Breast epithelium (tissue), 4 donors: ENCODE data around the gene RASSF1. TPM values are rescaled to one million over a fixed set of nuclear protein-coding genes. Genes with fewer than 3 reads are reported as not detected.

Source experiments
- DNase-seq, 2 donors: peaks; one replicate each; pipeline ENCODE4 v3.0.0-alpha.2; 2019; ENCODE audit warnings: low spot score in 2 of 2
- H3K27ac ChIP-seq, 2 donors: fragments of 200-600 bp; sonication (generic) in 1 of 2; one replicate each; pipeline ENCODE4 v1.5.1; 2016 to 2019; ENCODE audit warnings: mild to moderate bottlenecking in 1 of 2
- H3K27me3 ChIP-seq, 2 donors: fragments of 200-600 bp; sonication (generic) in 1 of 2; one replicate each; pipeline versions ENCODE4 v1.5.1 to v1.6.0; 2017 to 2019; ENCODE audit warnings: control low read depth in 1 of 2, mild to moderate bottlenecking in 1 of 2
- H3K36me3 ChIP-seq: fragments of 200-600 bp; one replicate; pipeline ENCODE4 v1.5.1; 2019
- H3K4me1 ChIP-seq, 2 donors: fragments of 200-600 bp; sonication (generic); one replicate each; pipeline ENCODE4 v1.5.1; 2016 to 2019; ENCODE audit warnings: control low read depth in 1 of 2
- H3K4me3 ChIP-seq, 3 donors: fragments of 200-600 bp; sonication (generic); 1 replicate in 2 of 3; 2 replicates in 1 of 3; pipeline ENCODE4 v1.5.1; 2016 to 2019; ENCODE audit warnings: mild to moderate bottlenecking in 3 of 3, moderate library complexity in 2 of 3
- H3K9me3 ChIP-seq, 2 donors: fragments of 200-600 bp; sonication (generic) in 1 of 2; one replicate each; pipeline ENCODE4 v1.5.1; 2016 to 2019; ENCODE audit warnings: control low read depth in 1 of 2
- POLR2A ChIP-seq: fragments of 450-650 bp; IDR thresholded peaks from one replicate; pipeline ENCODE4 v1.6.1; 2016; ENCODE audit warnings: antibody characterized with exemption, mild to moderate bottlenecking, moderate library complexity
- POLR2AphosphoS5 ChIP-seq, 3 donors: sonication (generic); formaldehyde crosslinking; IDR thresholded peaks; one replicate each; pipeline ENCODE4 v1.6.1; 2017; ENCODE audit warnings: antibody characterized with exemption in 3 of 3
- intact Hi-C: fragments of 100-400 bp; cut with DNase I; formaldehyde crosslinking; loops from one replicate; pipeline ENCODE4 v1.15.1; 2023; ENCODE audit warnings: low total_unique reads
- total RNA-seq, 3 donors: library from RNA; depleted of rRNA; stranded (reverse); fragments of >200 nt; gene quantifications; one replicate each; pipeline ENCODE4 v1.1.0, GENCODE V29; 2016
- TF ChIP-seq, protein P1 (sequence below), 3 donors: fragments of 450-650 bp; IDR thresholded peaks; one replicate each; pipeline ENCODE4 v1.5.1; 2016 to 2017; ENCODE audit warnings: antibody characterized with exemption in 3 of 3, mild to moderate bottlenecking in 3 of 3, moderate library complexity in 3 of 3

Gene RASSF1
- total RNA-seq, 3 donors from 2014 or later, result 42.7 to 63.6 (median 49.8) TPM

DNA sequence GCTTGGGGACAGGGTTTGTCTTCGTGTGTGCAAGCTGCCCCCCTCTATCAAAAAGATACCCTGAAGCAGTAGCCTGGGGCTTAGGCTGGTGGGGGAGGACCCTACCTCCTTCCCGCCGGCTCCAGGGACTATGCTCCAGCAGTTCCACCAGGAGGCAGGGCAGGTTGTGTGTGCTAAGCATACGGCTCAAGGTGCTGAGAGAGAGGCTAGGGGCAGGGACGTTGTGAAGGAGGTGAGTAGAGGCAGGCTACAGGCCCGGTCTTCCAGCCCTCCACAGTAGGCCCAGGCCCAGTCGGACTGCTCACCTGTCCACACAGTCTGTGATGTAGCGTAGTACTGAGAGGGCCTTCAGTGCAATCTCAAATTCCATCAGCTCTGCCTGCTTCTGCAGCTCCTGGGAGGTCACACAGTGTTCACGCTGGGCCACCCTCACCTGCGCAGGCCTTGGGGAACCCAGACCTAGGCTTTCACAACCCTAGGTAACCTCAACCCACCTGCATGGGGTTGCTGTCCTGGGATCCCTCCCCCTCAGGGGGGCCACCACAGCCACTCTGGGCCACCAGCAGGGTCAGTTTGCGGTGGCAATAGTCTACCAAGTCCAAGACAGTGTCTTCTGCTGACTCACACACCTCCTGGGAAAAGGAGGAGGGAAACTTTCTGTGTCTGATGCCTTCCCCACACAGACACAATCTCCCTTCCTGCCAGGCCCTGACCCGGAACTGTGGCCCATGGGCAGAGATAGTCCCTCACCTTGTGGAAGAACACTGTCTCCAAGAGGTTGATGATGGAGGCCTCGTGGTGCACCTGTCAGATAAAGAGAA, 2.4 kb upstream of the RASSF1 start:
- Histone ChIP-seq H3K4me1 (peaks cover 0 to 17% of the 10 kb centered on the region in 2 donors), H3K36me3 (no peaks in the 10 kb centered on the region), H3K27ac (no peak overlapping the region), H3K4me3 (no peak overlapping the region), H3K27me3 (no peaks in the 10 kb centered on the region), H3K9me3 (no peaks in the 10 kb centered on the region)
- no peak for TF ChIP-seq POLR2A
- TF ChIP-seq, protein P1, sequence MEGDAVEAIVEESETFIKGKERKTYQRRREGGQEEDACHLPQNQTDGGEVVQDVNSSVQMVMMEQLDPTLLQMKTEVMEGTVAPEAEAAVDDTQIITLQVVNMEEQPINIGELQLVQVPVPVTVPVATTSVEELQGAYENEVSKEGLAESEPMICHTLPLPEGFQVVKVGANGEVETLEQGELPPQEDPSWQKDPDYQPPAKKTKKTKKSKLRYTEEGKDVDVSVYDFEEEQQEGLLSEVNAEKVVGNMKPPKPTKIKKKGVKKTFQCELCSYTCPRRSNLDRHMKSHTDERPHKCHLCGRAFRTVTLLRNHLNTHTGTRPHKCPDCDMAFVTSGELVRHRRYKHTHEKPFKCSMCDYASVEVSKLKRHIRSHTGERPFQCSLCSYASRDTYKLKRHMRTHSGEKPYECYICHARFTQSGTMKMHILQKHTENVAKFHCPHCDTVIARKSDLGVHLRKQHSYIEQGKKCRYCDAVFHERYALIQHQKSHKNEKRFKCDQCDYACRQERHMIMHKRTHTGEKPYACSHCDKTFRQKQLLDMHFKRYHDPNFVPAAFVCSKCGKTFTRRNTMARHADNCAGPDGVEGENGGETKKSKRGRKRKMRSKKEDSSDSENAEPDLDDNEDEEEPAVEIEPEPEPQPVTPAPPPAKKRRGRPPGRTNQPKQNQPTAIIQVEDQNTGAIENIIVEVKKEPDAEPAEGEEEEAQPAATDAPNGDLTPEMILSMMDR (IDR thresholded peaks at IDR 0.05), result no peak
- no peak for TF ChIP-seq POLR2AphosphoS5 (IDR thresholded peaks at IDR 0.05)
- intact Hi-C loops, result no loop called here
- DNase-seq, result no peak

DNA sequence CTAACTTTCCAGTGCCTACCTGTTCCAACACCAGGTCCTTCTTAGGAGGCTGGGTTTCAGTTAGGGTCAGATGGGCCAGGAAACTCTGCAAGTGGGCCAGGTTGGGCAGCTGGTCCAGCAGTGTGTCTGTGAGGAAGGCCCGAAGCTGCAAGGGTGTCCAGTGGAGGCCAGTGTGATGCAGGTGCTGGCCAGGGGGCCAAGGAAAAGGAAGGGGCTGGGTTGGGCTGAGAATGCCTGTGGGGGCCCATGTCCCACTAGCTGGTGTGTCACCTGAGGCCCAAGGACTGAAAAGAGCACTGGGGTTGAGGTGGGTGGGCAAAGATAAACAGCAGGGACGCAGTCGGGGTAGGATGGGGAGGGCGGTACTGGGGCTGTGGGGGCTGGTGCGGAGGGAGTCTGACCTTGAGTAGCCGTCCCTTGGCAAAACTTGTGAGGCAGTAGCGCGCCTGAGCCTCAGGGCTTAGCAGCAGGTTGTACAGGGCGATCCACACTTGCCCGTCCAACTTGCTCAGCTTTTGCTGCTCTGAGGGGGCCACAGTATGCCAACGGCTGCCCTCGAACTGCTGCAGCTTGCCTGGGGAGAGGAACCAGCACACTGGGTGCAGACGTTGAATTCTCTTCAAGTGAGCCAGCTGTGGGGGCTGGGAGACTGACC, 1.5 kb upstream of the RASSF1 start:
- H3K27me3 ChIP-seq, result no peaks in the 10 kb centered on the region
- intact Hi-C loops, result no loop called here
- no peak for DNase-seq
- no peak overlapping the region for H3K27ac ChIP-seq
- peaks cover 0 to 17% of the 10 kb centered on the region in 2 donors for H3K4me1 ChIP-seq
- no peak overlapping the region for H3K4me3 ChIP-seq
- H3K9me3 ChIP-seq, result no peaks in the 10 kb centered on the region
- TF ChIP-seq, protein P1 (IDR thresholded peaks at IDR 0.05), result no peak
- TF ChIP-seq POLR2AphosphoS5 (IDR thresholded peaks at IDR 0.05) (no peak), POLR2A (no peak)
- no peaks in the 10 kb centered on the region for H3K36me3 ChIP-seq

DNA sequence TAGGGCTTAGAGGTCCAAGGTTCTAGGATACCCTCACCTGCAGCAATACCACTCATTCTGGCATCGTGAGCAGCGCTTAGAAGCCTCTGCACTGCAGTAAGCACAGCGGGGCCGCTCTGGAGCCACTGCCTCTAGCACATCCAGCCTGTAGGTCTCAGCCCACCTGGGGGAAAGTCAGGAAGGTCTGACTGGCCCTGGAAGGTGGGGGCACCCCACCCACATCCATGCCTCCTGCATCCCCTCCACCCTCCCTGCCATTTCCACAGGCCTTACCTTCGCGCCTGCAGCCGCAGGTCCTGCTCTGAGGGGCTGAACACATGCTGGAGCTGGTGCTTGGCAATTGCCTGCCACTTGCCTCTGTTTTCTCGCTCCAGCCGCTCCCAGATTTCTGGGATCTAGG, 901 bp upstream of the RASSF1 start:
- no peaks in the 10 kb centered on the region for H3K27me3 ChIP-seq
- H3K27ac ChIP-seq, result peak overlapping the region in 1 of 2 donors; percentile 90
- H3K4me3 ChIP-seq, result peak overlapping the region; percentile 62 to 90 (median 65)
- peaks cover 0 to 17% of the 10 kb centered on the region in 2 donors for H3K4me1 ChIP-seq
- TF ChIP-seq, protein P1 (IDR thresholded peaks at IDR 0.05), result no peak
- no peak for TF ChIP-seq POLR2A
- no peak for TF ChIP-seq POLR2AphosphoS5 (IDR thresholded peaks at IDR 0.05)
- H3K36me3 ChIP-seq, result no peaks in the 10 kb centered on the region
- H3K9me3 ChIP-seq, result no peaks in the 10 kb centered on the region
- DNase-seq, result no peak
- intact Hi-C loops, result no loop called here

DNA sequence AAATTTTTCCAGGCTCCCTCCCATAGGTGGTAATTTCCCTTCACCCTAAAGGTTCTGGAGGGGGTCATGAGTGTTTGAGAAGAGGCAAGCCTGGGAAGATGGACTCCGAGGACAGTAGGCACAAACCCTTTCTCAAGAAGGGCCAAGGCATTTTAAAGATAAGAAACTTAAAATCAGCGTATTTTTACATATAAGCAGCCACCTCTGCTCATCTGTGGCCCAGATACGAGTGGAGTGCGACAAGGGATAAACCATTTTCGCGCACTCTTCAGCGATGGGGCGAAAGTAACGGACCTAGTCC, 539 bp downstream of the RASSF1 start:
- TF ChIP-seq, protein P1 (IDR thresholded peaks at IDR 0.05), result no peak
- TF ChIP-seq POLR2AphosphoS5 (IDR thresholded peaks at IDR 0.05), result no peak
- TF ChIP-seq POLR2A, result no peak
- no peaks in the 10 kb centered on the region for H3K36me3 ChIP-seq
- no peaks in the 10 kb centered on the region for H3K9me3 ChIP-seq
- no peaks in the 10 kb centered on the region for H3K27me3 ChIP-seq
- DNase-seq, result no peak
- peak overlapping the region; percentile 62 to 90 (median 65) for H3K4me3 ChIP-seq
- intact Hi-C loops, result no loop called here
- peak overlapping the region; percentile 66 to 90 for H3K27ac ChIP-seq
- peaks cover 8 to 23% of the 10 kb centered on the region in 2 donors for H3K4me1 ChIP-seq

DNA sequence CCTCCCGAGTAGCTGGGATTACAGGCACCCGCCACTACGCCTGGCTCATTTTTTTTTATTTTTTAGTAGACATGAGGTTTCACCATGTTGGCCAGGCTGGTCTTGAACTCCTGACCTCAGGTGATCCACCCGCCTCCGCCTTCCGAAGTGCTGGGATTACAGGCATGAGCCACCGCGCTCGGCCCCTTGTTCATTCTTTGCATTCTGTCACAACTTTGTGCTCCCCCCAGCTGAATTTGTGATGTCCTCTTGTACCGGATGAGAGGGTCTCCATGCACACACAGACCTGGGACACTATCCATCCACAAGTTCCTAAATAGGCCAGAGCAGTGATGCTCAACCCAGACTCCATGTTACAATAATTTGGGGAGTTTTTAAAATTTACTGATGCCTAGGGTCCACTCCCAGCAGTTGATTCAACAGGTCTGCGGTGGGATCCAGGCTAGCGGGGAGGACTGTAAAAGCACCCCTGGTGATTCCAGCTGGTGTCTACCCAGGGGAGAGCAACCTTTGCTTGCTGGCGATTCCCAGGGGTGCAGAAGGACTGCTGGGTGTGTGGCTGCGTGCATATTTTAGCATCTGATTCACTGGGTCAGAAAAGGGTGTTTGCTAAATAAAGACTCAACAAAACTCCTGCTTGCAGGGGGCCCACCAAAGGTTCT, 1.0 kb downstream of the RASSF1 start:
- peaks cover 12 to 23% of the 10 kb centered on the region in 2 donors for H3K4me1 ChIP-seq
- TF ChIP-seq, protein P1 (IDR thresholded peaks at IDR 0.05), result no peak
- TF ChIP-seq POLR2A, result no peak
- TF ChIP-seq POLR2AphosphoS5 (IDR thresholded peaks at IDR 0.05), result no peak
- intact Hi-C loops, result no loop called here

More for the DNA sequence above, 1.0 kb downstream of the RASSF1 start:
- peak overlapping the region; percentile 62 to 90 (median 65) for H3K4me3 ChIP-seq
- H3K27ac ChIP-seq, result peak overlapping the region; percentile 66 to 90
- no peaks in the 10 kb centered on the region for H3K27me3 ChIP-seq
- no peak for DNase-seq
- no peaks in the 10 kb centered on the region for H3K9me3 ChIP-seq
- no peaks in the 10 kb centered on the region for H3K36me3 ChIP-seq
